ENCODE data around the gene CYP27B1.

Gene CYP27B1

GRCh38 chr12:57741844-57742738, 24.8 kb downstream of the CYP27B1 start:
- no peak for TF ChIP-seq SIN3A (IDR thresholded peaks at IDR 0.05; ENCODE audit: borderline replicate concordance, insufficient read depth, low read length)
- TF ChIP-seq, protein P1, sequence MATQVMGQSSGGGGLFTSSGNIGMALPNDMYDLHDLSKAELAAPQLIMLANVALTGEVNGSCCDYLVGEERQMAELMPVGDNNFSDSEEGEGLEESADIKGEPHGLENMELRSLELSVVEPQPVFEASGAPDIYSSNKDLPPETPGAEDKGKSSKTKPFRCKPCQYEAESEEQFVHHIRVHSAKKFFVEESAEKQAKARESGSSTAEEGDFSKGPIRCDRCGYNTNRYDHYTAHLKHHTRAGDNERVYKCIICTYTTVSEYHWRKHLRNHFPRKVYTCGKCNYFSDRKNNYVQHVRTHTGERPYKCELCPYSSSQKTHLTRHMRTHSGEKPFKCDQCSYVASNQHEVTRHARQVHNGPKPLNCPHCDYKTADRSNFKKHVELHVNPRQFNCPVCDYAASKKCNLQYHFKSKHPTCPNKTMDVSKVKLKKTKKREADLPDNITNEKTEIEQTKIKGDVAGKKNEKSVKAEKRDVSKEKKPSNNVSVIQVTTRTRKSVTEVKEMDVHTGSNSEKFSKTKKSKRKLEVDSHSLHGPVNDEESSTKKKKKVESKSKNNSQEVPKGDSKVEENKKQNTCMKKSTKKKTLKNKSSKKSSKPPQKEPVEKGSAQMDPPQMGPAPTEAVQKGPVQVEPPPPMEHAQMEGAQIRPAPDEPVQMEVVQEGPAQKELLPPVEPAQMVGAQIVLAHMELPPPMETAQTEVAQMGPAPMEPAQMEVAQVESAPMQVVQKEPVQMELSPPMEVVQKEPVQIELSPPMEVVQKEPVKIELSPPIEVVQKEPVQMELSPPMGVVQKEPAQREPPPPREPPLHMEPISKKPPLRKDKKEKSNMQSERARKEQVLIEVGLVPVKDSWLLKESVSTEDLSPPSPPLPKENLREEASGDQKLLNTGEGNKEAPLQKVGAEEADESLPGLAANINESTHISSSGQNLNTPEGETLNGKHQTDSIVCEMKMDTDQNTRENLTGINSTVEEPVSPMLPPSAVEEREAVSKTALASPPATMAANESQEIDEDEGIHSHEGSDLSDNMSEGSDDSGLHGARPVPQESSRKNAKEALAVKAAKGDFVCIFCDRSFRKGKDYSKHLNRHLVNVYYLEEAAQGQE (IDR thresholded peaks at IDR 0.05; ENCODE audit: insufficient read depth in 1 of 2, low read depth in 2 of 2, low read length in 2 of 2) = no peak
- no peak for TF ChIP-seq TAF1 (IDR thresholded peaks at IDR 0.05; ENCODE audit: borderline replicate concordance, insufficient read depth, low read length)
- TF ChIP-seq FOXP2 (optimal IDR thresholded peaks at IDR 0.05; ENCODE audit: borderline replicate concordance, extremely low read depth, extremely low read length, insufficient read depth) = no peak
- no peak for TF ChIP-seq POLR2AphosphoS5 (IDR thresholded peaks at IDR 0.05; ENCODE audit: low read depth, low read length)

GRCh38 chr12:57741413-57741789, 25.5 kb downstream of the CYP27B1 start:
- TF ChIP-seq TAF1 (IDR thresholded peaks at IDR 0.05; ENCODE audit: borderline replicate concordance, insufficient read depth, low read length) (no peak), SIN3A (IDR thresholded peaks at IDR 0.05; ENCODE audit: borderline replicate concordance, insufficient read depth, low read length) (no peak), FOXP2 (optimal IDR thresholded peaks at IDR 0.05; ENCODE audit: borderline replicate concordance, extremely low read depth, extremely low read length, insufficient read depth) (no peak), POLR2AphosphoS5 (IDR thresholded peaks at IDR 0.05; ENCODE audit: low read depth, low read length) (no peak)
- TF ChIP-seq, protein P1 (IDR thresholded peaks at IDR 0.05; ENCODE audit: insufficient read depth in 1 of 2, low read depth in 2 of 2, low read length in 2 of 2) = no peak

- TF ChIP-seq SIN3A (IDR thresholded peaks at IDR 0.05; ENCODE audit: borderline replicate concordance, insufficient read depth, low read length) = no peak
- TF ChIP-seq TAF1 (IDR thresholded peaks at IDR 0.05; ENCODE audit: borderline replicate concordance, insufficient read depth, low read length) = no peak
- TF ChIP-seq, protein P1 (IDR thresholded peaks at IDR 0.05; ENCODE audit: insufficient read depth in 1 of 2, low read depth in 2 of 2, low read length in 2 of 2) = no peak
- TF ChIP-seq POLR2AphosphoS5 (IDR thresholded peaks at IDR 0.05; ENCODE audit: low read depth, low read length) = no peak
- TF ChIP-seq FOXP2 (optimal IDR thresholded peaks at IDR 0.05; ENCODE audit: borderline replicate concordance, extremely low read depth, extremely low read length, insufficient read depth) = no peak
These were observed 26.0 kb downstream of the CYP27B1 start for GRCh38 chr12:57740656-57741412.

DNA sequence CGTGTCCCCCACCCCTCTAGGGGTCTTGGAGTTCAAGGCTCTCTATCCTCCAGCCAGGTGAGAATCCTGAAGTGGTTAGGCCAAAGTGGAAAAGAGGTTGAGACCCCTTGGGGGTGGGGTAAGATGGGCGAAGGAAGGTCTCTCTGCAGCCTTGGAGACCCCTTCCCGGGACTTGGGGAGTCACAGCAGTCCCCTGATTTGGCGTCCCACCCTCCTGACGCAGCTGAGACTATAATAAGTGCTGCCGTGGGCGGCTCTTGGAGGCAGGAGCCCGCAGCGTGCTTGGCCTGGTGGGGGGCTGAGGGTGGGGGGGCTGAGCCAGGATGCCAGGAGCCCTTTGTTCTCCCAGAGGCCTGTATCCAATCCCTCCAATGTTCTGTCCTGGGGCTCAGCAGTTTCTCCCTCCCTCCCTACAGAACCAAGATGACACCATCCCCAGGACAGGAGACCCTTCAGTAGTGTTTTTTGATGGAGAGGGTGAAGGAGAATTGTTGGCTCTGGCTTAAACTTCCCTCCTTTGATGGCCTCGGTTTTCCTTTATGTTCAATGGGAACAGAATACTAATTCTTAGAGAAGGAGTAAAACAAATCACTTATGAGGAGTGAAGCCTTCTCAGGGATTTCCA, 26.9 kb downstream of the CYP27B1 start:
- TF ChIP-seq TAF1 (IDR thresholded peaks at IDR 0.05; ENCODE audit: borderline replicate concordance, insufficient read depth, low read length) = no peak
- TF ChIP-seq SIN3A (IDR thresholded peaks at IDR 0.05; ENCODE audit: borderline replicate concordance, insufficient read depth, low read length) = no peak
- no peak for TF ChIP-seq POLR2AphosphoS5 (IDR thresholded peaks at IDR 0.05; ENCODE audit: low read depth, low read length)
- no peak for TF ChIP-seq FOXP2 (optimal IDR thresholded peaks at IDR 0.05; ENCODE audit: borderline replicate concordance, extremely low read depth, extremely low read length, insufficient read depth)
- TF ChIP-seq, protein P1 (IDR thresholded peaks at IDR 0.05; ENCODE audit: insufficient read depth in 1 of 2, low read depth in 2 of 2, low read length in 2 of 2) = no peak

Measured in PFSK-1 (cell line).